NCI-H2081 treated with DMSO at 0.1 percent for 48 hours (cell line): ENCODE measurements around the gene CPNE6.
A peak's percentile ranks its signal among the peaks of the same experiment; 100 is the strongest.

ENCODE experiments used
- DNase-seq: peaks from one replicate; lab custom pipeline; 2025; lab: John Stamatoyannopoulos, UW

The CPNE6 gene

DNA sequence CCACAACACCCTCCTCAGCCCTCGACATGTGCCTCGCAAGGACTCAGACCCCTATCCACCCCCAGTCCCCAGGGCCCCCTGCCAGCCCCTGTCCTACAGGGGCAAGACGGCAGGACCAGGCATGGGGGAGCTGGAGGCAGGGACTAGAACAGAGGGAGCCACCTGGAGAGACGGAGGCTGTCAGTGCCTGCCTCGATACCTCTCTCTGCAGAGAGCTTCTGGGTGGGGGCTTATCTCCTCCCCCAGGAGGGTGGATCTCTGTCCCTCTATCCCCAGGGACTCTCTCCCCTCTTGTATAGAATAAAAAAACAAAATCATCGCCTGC is 2.0 kb upstream of the CPNE6 start:
- no peak for DNase-seq

DNA sequence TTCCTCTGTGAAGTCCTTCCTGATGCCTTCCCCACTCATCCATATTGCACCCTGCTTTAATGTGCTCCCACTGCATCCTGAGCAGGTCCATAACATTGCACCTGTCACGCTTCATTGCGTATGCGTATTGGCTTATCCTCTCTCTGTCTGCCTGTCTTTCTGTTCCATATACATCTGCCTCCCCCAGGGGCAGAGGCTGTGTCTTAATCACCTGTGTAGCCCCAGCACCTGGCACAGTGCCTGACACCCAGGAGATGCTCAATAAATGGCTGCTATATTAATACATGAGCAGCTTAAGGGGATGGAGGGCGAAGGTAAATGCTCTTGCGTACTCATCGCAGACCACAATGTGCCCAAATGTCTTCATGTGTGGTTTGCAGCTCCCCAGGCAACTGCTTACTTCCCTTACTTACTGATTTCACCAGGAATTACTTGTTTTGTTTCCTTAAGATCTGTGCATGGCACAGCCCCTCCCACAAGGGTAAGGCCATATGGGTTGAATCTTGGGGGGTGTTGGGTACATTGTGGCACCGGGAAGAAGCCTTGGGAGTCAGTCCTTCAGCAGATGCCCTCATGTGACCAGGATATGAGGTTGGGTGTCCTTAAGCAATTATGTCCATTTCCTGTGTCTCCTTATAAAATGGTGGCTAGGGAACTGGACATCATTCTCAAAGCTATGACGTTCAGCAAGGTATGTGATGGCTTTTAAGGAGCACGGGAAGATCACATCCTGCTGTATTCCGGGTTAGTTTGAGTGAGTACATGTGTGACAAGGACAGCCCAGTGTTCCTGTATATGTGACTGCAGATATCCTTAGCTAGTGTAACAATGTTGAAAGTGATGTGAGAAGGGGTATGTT is 848 bp upstream of the CPNE6 start:
- no peak for DNase-seq

DNA sequence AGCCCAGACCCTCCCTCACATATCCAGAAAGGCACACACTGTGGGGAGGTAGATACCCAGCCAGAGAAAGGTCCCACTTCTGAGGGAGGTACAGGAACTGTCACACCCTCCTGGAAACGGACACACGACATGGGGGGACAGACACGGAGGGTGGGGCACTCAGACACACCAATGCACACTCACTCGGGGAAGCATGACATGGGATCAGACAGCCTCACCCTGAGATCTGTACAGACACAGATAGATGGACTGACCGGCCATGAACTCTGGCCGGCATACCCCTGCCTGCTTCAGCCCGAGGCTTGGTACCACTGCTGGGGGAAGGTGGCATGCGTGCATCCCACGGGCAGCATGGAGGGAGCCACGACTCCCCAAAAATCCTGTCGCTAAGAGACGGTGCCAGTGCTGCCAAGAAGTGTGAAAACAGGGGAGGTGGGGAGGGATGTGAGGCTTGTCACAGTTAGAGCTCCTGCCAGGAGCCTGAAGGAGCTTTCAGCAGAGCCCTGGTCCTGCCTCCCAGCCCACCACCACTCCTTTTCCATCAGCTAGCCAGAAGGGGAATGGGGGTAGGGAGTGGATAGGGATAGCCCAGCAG is 571 bp downstream of the CPNE6 start:
- DNase-seq, result no peak

DNA sequence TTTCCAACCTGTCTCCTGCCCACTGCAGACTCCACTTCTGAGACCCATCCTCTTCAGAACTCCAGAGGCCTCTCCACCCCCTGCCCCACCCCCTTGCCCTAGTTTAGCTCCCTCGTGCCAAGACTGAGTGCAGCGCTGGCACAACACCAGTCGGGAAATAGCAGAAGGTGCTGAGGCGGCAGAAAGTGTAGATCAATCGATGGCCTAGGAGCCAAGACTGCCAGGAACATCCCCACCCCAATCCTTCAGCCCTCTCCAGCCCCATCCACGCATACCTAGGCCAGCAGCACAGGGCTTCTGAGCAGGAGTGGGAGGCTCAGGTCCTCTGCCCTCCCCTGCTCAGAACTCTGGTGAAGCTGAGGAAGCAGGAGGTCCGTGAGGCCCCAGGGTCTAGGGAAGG is 1.1 kb downstream of the CPNE6 start:
- no peak for DNase-seq

DNA sequence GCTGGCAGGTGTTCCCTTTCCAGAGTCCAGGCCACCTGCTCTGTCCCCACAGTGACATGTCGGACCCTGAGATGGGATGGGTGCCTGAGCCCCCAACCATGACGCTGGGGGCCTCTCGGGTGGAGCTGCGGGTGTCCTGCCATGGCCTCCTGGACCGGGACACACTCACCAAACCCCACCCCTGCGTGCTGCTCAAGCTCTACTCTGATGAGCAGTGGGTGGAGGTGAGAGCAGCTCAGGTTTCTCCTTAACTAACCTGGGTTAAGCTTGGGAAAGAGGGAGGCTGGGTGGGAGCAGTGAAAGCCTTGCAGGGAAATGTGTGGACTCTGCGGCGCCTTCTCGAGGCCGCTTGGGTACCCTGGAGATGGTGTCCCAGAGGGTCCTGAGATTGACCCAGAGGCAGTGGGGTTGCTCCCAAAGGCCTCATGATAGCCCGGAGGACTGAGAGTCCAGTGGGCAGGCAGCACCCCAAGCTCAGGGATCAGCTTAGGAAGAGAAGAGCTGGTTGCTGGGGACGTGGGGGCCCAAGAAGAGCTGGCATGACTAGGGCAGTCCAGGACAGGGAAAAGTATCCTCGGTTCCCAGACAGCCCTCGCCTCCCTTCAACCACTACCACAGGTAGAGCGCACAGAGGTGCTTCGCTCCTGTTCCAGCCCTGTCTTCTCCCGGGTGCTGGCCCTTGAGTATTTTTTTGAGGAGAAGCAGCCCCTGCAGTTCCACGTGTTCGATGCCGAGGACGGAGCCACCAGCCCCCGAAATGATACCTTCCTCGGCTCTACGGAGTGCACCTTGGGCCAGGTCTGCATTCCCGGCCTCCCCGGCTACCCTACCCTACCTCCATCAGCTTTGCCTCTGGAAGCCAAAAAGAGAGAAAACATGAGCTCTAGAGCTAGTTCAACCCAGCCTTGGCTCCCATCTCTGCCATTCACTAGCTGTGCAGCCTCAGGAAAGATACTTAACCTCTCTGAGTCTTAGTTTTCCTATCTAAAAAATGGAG is 1.8 kb downstream of the CPNE6 start:
- no peak for DNase-seq

DNA sequence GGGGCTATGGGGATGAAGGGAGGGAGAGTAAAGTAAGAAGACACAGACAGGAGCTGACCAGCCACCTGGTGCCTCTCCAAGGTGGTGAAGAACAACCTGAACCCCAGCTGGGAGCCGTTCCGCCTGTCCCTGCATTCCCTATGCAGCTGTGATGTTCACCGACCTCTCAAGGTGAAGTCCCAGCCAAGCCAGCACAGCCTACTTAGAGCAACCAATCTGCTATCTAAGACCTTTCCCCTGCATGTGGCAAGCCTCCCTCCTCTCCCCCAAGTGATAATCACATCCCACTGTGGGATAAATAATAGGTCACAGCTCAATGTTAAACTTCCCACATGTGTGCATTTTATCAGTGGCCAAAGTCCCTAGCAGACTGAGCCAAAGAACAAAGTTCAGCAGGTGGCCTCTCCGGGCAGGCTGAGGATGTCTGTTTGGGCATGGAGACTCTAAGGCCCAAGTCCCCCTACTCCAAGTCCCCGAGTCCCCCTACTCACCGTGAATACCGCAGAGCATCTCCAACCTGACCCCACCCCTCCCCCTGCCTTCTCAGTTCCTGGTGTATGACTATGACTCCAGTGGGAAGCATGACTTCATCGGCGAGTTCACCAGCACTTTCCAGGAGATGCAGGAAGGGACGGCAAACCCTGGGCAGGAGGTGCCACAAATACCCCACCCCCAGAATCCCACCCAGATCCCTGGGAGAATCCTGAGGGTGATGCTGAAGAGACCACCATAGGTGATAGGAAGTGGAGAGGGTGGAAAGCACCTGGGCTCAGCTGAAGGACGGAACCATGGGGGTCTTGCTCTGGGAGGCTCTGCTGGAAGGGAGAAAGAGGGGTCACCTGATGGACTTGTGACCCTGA is 3.5 kb downstream of the CPNE6 start:
- no peak for DNase-seq

DNA sequence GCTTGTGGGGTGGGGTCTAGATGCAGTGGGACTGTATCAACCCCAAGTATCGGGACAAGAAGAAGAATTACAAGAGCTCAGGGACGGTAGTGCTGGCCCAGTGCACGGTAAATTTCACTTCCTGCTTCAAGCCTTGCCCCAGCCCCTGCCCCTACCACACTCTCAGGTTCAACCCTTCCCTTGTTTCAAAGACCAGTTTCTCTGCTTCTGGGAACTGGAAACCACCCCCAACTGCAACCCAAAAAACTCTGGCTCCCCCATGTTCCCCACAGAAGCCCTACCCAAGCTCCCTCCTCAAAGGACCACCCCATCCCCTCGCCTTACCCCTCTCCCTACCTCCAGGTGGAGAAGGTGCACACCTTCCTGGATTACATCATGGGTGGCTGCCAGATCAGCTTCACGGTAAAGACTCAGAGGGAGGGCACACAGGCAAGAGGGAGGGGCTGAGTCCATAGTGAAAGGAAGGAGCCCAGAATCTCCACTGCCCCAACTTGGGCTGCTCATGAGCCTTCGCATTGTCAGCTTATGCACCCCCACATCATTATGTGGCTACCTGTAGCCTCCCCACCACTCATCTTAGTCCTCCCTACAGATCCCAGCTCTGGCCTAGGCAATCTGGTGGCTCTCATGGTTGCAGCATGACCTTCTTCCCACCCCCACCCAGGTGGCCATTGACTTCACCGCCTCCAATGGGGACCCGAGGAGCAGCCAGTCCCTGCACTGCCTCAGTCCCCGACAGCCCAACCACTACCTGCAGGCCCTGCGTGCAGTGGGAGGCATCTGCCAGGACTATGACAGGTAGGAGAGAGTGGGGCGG is 4.3 kb downstream of the CPNE6 start:
- DNase-seq, result no peak

DNA sequence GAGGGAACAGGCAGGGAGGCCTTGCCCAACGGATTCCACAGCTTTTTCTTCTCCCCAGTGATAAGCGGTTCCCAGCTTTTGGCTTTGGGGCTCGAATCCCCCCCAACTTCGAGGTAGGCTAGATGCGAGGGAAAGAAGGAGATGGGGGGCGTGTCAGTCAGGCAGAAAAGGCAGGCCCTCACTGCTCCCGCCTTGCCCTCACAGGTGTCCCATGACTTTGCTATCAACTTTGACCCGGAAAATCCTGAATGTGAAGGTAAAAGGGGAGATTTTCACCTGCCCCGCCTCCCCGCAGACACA is 4.9 kb downstream of the CPNE6 start:
- DNase-seq, result no peak

DNA sequence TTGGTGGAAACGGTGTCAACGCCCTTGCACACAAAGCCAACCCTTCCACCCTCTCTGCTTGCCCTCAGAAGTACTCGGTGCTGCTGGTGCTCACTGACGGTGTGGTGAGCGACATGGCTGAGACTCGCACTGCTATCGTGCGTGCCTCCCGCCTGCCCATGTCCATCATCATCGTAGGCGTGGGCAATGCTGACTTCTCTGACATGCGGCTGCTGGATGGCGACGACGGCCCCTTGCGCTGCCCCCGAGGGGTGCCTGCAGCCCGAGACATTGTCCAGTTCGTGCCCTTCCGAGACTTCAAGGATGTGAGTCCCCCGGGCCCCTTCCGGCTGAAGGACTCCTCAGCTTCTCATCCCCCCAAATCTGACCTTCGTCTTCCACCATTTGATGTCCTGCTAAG is 5.7 kb downstream of the CPNE6 start:
- DNase-seq, result no peak

DNA sequence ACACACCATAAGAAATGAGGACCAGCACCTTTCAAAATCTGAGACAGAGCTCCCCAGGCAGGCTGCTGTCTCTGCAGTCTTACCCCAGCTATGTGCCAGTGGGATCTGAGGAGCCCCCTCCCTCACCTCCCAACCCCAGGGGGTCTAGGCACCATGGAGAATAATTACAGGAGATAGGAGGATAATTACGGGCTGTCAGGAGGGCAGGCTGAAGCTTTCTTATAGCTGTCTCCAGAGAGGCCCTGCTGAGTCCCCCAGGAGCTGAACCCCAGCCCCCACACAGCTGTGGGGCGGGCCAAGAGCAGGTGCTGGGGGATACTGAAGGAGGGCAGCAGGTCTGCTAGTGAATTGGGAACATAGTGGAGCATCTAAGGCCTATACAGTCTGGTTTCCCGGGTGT is 6.8 kb downstream of the CPNE6 start:
- peak; percentile 25 for DNase-seq

DNA sequence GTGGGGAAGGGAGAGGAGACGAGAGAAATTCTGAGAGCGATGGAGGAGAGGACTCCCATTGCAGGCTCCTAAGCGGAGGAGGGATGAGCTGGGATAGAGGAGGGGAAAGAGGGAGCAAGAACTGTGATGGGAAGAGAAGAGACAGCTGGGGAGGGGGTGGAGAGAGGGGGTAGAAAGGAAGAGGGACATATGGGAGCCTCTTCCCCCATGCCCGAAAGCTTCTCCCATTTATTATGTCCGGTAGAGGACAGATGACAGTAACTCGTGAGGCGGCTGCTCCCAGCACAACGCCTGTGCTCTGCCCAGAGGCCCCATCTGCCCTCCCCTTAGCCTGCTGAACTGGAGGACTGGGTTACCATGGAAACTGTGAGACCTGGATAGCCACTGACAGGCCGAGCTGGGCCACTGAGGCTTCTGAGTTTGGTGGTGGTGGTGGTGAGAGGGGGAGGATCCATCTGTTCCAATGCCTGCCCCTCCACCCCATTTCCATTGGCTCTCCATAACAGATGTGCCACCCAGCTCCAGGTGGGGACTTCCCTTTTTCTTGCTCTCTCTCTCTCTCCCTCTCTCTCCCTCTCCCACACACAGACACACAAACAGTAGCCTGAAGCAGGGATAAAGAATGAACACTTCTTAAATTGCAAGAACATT is 8.3 kb downstream of the CPNE6 start:
- DNase-seq, result no peak

DNA sequence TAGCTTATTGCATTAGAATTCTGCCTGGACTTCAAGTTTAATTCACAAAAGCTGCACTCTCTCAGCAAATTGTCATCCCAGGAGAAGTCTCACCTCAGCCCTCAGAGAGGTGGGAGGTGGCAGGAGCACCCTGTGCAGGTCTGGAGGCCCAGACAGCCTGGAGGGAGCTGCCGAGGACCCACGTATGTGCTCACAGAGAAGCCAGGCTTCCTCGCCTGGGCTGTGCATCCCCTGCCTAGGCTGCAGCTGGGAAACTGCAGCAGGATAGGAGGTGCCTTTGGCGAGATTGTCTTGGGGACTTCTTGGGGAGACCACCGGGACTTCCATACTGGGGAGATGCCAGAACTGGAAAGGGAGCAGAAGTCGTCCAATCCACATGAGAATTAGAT is 8.8 kb downstream of the CPNE6 start:
- DNase-seq, result no peak

DNA sequence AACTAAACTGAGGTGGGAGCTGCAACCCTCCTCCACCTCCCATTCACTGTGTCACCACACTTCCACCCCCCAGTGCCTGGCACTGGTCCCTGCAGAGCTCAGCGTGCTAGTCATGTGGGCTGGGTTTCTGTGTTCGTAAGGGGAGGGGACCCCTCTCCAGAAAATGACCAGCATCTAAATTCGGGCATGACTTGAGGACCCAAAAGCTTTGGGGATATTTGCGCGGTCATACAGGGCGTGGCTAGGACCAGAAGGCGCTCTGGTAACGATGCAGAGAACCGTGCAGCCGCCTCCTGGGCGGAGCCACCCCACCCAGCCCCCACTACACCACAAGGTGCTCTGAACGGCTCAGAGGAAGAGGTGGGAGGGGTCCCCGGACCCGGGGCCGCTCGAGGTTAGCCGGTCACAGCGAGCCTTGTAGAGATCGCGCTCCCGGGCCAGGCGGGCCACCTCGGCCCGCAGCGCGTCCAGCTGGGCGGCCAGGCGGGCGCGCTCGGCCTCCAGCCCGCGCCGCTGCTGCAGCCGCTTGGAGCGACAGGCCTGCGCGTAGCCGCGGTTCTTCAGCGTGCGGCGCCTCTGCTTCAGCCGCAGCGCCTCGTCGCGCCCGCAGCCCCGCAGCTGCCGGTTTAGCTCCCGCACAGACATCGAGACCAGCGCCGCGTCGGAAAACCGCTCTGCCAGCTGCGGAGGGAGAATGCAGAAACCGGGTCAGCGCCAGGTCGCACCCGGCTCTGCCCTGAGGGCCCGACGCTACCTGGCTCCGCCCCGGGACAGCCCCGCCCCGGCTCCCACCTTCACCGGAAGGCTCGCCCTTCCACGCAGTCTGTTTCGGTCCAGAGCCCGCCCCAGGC is 9.8 kb downstream of the CPNE6 start:
- peak; percentile 21 for DNase-seq

DNA sequence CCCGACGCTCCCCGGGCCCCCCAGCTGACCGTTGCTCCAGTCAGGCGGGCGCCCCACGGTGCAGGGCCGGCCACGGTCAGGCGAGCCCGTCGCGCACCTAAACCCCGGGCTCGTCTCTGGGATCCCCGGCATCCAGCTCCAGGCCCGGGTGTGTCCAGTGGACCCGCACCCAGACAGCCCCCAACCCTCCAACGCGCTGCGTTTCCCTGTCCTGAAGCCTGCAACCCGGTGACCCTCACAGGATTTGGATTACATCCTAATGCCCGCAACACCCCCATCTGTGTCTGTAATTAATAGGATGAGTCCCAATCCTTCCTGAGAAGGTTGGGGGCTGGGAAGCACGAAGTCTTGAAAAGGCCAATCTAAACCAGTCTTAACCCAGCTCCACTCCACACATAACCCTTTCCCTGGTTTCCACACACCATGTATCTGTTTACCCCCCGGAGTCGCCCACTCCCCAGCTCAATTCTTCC is 10.4 kb downstream of the CPNE6 start:
- DNase-seq, result no peak

DNA sequence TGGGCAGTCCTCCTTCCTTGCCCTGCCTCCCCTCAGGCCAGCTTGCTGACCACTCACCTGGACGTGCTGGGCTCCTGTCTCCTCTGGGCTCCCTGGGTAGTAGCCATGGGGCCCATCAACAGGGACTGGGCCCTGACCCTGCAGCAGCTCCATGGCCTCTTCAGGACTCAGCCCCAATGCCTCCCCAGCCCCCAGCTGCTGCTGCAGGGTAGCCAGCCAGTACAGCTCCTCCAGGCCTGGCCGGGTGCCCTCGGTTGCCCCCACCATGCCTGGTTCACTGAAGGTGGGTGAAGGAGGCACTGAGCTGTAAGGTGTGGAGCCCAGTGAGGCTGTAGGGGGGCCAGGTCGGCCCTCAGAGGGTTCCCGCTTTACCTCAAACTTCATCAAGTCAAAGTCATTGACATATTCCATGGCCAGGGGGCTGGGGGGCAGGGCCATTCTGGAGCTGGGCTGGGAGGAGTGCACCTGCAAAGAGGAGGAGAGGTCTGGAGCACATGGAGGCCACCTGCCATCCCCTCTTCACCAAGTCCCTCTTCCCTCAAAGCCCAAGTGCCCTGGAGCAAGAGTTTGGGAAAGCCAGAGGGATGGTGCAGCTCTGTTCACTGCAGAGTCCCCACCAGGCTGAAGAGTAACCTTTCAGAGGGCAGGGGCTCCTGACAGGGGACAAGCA is 11.2 kb downstream of the CPNE6 start:
- DNase-seq, result no peak

DNA sequence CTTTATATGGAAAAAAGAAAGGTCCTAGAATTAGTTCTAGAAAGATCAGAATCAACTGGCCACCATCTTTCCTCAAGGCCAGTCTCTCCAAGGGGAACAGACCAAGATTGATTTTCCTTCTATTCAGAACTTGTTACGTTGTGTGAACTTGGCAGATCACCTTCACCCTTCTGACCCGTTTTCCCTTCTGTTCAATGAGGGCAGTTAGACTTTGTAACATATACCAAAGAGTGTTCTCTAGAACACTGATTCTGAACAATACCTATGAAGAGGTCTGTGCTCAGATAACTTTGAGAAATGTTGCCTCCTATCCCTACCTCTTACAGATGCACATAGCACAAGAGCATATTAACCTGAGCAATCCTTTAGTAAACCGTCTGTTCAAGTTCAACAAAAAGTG is 12.1 kb downstream of the CPNE6 start:
- no peak for DNase-seq

DNA sequence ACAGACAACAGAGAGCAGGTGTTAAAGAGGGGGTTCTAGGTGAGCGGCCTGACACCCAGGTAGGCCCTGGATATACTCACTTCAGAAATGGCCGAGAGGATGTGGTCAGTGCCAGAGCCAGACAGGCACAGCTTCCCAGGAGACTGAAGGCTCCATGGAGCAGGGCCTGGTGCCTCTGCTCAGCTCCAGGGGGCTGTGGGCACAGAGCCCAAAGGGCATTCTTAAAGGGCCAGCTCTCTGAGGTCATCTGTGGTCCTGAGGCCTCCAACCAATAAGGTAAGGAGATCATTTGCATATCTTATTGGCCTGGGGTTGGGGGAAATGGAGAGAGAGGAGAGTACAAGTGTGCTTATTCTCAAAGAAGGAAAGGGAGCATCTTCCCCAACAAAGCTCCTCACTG is 13.1 kb downstream of the CPNE6 start:
- DNase-seq, result no peak

DNA sequence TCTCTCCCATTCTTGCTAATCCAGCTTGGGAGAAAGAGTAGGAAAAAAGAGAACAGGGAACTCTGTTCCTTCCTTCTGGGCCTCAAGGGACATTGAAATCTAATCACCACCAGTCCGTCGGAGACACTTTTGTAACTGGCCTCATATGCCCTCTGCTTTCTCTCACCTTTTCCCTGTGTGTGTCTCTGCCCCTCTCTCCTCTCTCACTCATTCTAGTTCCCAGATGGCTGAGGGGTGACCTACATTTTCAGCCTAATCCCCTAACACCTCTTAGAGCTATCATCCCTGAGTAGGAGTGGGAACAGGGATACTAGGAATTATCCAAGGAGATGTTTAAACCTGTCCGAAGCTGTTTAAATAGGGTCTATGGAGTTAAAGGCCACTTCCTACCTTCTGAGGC is 13.9 kb downstream of the CPNE6 start:
- DNase-seq, result no peak
